ENCODE measurements around the gene PRPH.
"Not testable (repeated sequence)": the region's sequence is repeated elsewhere in the genome, so short reads cannot be mapped to it uniquely, and the experiment has no call there.

The PRPH gene

GRCh38 chr12:49296034-49296835, 1.3 kb downstream of the PRPH start:
- peak; percentile 71 for FAIRE-seq
- peak; percentile 89 for DNase-seq (ENCODE audit: insufficient read length)

GRCh38 chr12:49296836-49297694, 2.1 kb downstream of the PRPH start:
- FAIRE-seq: no peak
- TF ChIP-seq TAF1 (IDR thresholded peaks at IDR 0.05; ENCODE audit: borderline replicate concordance, low read depth, low read length) (no peak), POLR2A (IDR thresholded peaks at IDR 0.05; ENCODE audit: low read depth, low read length) (no peak), POLR2AphosphoS5 (IDR thresholded peaks at IDR 0.05; ENCODE audit: low read depth, low read length) (no peak)
- DNase-seq (ENCODE audit: insufficient read length): no peak

More at GRCh38 chr12:49296034-49296835, 1.3 kb downstream of the PRPH start:
- TF ChIP-seq POLR2AphosphoS5 (IDR thresholded peaks at IDR 0.05; ENCODE audit: low read depth, low read length) (no peak), TAF1 (IDR thresholded peaks at IDR 0.05; ENCODE audit: borderline replicate concordance, low read depth, low read length) (no peak), POLR2A (IDR thresholded peaks at IDR 0.05; ENCODE audit: low read depth, low read length) (no peak)

- DNase-seq (ENCODE audit: insufficient read length): no peak
- no peak for FAIRE-seq
- TF ChIP-seq TAF1 (IDR thresholded peaks at IDR 0.05; ENCODE audit: borderline replicate concordance, low read depth, low read length): no peak
- TF ChIP-seq POLR2AphosphoS5 (IDR thresholded peaks at IDR 0.05; ENCODE audit: low read depth, low read length): no peak
- TF ChIP-seq POLR2A (IDR thresholded peaks at IDR 0.05; ENCODE audit: low read depth, low read length): no peak
These were observed 2.7 kb downstream of the PRPH start for GRCh38 chr12:49297695-49298060.

- no peak for TF ChIP-seq TAF1 (IDR thresholded peaks at IDR 0.05; ENCODE audit: borderline replicate concordance, low read depth, low read length)
- no peak for TF ChIP-seq POLR2AphosphoS5 (IDR thresholded peaks at IDR 0.05; ENCODE audit: low read depth, low read length)
- TF ChIP-seq POLR2A (IDR thresholded peaks at IDR 0.05; ENCODE audit: low read depth, low read length): no peak
- no peak for DNase-seq (ENCODE audit: insufficient read length)
- no peak for FAIRE-seq
These were observed 3.2 kb downstream of the PRPH start for GRCh38 chr12:49298160-49298559.

GRCh38 chr12:49301760-49302159, 6.8 kb downstream of the PRPH start:
- TF ChIP-seq TAF1 (IDR thresholded peaks at IDR 0.05; ENCODE audit: borderline replicate concordance, low read depth, low read length): no peak
- FAIRE-seq (no peak), DNase-seq (ENCODE audit: insufficient read length) (no peak)

GRCh38 chr12:49304161-49304560, 9.2 kb downstream of the PRPH start:
- no peak for FAIRE-seq
- TF ChIP-seq TAF1 (IDR thresholded peaks at IDR 0.05; ENCODE audit: borderline replicate concordance, low read depth, low read length) (no peak), POLR2AphosphoS5 (IDR thresholded peaks at IDR 0.05; ENCODE audit: low read depth, low read length) (no peak), POLR2A (IDR thresholded peaks at IDR 0.05; ENCODE audit: low read depth, low read length) (no peak)
- no peak for DNase-seq (ENCODE audit: insufficient read length)

- no peak for TF ChIP-seq POLR2AphosphoS5 (IDR thresholded peaks at IDR 0.05; ENCODE audit: low read depth, low read length)
- FAIRE-seq (no peak), DNase-seq (ENCODE audit: insufficient read length) (no peak)
These were observed 11.0 kb downstream of the PRPH start for GRCh38 chr12:49305762-49306510.

DNA sequence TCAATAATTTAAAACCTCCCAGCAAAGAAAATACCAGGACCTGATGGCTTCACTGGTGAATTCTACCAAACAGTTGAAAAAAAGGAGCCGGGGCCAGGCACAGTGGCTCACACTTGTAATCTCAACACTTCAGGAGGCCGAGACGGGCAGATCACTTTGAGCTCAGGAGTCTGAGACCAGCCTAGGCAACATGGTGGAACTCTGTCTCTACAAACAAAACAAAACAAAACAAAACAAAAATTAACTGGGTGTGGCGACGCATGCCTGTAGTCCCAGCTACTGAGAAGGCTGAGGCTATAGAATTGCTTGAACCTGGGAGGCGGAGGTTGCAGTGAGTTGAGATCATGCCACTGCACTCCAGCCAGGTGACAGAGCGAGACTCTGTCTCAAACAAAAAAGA, 14.4 kb downstream of the PRPH start:
- no peak for TF ChIP-seq POLR2AphosphoS5 (IDR thresholded peaks at IDR 0.05; ENCODE audit: low read depth, low read length)
- no peak for TF ChIP-seq POLR2A (IDR thresholded peaks at IDR 0.05; ENCODE audit: low read depth, low read length)
- no peak for TF ChIP-seq TAF1 (IDR thresholded peaks at IDR 0.05; ENCODE audit: borderline replicate concordance, low read depth, low read length)
- DNase-seq (ENCODE audit: insufficient read length) (no peak), FAIRE-seq (no peak)

GRCh38 chr12:49310451-49311000, 15.6 kb downstream of the PRPH start:
- not testable (repeated sequence) for FAIRE-seq; DNase-seq (ENCODE audit: insufficient read length)

GRCh38 chr12:49314811-49315210, 19.9 kb downstream of the PRPH start:
- no peak for TF ChIP-seq POLR2A (IDR thresholded peaks at IDR 0.05; ENCODE audit: low read depth, low read length)
- no peak for TF ChIP-seq POLR2AphosphoS5 (IDR thresholded peaks at IDR 0.05; ENCODE audit: low read depth, low read length)
- no peak for TF ChIP-seq TAF1 (IDR thresholded peaks at IDR 0.05; ENCODE audit: borderline replicate concordance, low read depth, low read length)
- DNase-seq (ENCODE audit: insufficient read length) (no peak), FAIRE-seq (no peak)

GRCh38 chr12:49317118-49317517, 22.2 kb downstream of the PRPH start:
- not testable (repeated sequence) for FAIRE-seq; DNase-seq (ENCODE audit: insufficient read length)

- not testable (repeated sequence) for DNase-seq (ENCODE audit: insufficient read length); FAIRE-seq
These were observed 25.6 kb downstream of the PRPH start for GRCh38 chr12:49320411-49321103.
